T-helper 2 cell (primary cell): ENCODE measurements around the gene CLEC16A.

Experiments
- DNase-seq, 5 experiments: peaks; one replicate each; pipeline versions ENCODE4 v3.0.0 to v3.0.0-alpha.2; 2012 to 2022

The CLEC16A gene

DNA sequence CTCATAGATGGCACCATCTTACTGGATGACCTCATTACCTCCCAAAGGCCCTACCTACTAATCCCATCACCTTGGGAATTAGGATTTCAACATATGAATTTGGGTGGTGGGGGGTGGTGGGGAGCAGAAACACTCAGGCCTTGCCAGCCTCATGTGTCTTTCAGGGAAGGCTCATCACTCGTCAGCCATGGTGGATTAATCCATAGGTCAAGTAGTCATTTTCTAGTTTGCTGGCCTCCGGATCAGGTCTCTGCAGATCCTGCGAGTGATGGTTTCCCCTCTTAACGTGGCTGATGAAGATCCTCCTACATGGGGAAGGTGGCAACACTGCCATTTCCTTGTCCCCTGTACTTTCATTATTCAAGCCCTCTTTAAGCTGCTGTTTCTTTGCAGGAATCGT lies 101.1 kb downstream of the CLEC16A start:
- no peak for DNase-seq

DNA sequence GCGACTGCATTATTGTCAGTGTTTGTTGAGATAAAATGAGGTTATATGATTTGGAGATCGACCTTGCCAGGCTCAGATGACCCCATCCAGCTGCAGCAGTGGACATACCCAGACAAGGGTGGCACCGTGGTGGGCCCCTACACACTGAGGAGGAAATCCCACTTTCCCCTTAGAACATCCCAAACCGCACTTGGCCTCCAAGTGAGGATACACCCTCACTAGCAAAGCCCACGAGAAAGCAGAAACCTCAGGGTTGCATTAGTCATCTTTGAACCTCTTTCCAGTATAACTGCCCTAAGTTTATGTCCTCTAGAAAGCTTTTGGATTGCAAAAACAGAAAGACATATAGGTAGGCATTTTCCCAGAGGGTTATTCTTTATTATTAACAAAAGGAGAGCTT lies 101.5 kb downstream of the CLEC16A start:
- DNase-seq = no peak

DNA sequence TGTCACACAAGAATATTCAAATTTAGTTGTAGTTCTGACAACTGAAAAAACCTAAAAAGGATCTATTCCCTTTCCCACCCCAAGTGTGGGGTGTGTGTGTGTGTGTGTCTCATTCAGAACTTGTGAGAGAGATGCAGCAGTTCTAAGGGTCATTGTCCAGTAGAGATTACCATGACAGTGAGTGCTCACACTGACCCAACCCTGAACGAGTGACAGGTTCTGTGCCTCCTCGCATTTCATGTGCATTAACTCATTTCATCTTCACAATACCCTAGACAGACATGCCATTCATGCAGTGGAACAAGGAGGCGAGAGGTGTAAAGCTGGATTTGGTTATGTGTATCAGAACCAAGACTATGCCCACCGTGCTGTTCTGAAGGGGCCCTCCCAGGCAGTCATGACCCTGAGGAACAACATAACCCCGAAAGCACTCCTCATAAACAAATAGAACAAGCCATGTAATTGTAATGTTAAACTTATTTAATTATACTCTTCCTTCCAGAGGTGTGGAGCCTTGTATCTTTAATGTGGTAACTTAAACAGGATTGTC lies 102.1 kb downstream of the CLEC16A start:
- no peak for DNase-seq

DNA sequence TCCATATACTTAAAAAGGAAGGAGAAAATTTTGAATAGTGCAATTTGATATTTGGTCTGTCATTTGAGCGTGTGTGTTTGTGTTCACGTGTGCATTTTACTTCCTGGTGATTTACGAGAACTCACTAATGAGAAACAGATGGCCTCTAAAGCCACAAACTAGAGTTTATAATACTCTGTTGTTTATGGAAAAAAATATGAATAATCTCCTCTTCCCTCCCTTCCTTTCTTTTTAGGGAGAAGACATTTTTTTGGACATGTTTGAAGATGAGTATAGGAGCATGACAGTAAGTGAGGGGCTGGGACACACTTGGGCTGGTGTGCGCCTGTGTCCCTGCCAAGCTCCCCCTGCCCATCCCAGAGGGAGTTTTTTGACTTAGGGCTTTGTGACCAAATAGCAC lies 102.7 kb downstream of the CLEC16A start:
- DNase-seq = no peak

DNA sequence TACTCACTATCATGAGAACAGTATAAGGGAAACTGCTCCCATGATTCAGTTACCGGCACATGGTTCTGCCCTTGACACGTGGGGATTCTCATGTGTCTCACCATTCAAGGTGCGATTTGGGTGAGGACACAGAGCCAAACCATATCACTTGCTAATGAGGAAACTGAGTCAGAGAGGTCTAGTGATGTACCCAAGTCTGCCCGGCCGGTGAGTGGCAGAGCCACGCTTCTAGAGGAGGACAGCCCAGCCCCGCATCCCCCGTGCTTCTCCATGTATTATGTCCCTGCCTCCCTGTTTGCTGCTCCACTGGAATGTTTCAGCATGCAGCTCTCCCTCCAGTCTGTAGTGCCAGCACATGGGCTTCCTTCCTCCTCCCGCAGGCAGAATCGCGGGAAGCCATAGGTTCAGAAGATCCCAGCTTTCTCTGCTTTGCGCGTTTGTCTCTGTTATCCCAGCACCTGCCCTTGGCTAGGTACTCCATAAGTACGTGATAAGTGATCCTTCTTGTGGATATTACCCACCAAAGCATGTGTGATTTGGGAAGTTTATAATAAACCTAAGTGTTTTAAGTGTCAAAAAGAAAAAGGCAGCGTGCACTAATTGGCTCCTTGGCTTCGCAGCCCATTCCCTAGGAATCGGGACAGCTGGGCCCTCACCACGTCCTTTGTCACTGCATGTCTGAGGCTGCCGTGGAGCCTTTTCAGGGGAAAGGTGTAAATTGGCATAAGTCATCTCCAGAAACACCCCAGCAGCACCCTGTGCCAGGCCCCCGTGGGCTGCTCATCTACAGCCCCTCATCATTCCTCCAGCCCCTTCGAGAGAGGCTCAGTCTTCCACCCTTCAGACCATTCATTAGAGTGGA lies 103.8 kb downstream of the CLEC16A start:
- DNase-seq = no peak

DNA sequence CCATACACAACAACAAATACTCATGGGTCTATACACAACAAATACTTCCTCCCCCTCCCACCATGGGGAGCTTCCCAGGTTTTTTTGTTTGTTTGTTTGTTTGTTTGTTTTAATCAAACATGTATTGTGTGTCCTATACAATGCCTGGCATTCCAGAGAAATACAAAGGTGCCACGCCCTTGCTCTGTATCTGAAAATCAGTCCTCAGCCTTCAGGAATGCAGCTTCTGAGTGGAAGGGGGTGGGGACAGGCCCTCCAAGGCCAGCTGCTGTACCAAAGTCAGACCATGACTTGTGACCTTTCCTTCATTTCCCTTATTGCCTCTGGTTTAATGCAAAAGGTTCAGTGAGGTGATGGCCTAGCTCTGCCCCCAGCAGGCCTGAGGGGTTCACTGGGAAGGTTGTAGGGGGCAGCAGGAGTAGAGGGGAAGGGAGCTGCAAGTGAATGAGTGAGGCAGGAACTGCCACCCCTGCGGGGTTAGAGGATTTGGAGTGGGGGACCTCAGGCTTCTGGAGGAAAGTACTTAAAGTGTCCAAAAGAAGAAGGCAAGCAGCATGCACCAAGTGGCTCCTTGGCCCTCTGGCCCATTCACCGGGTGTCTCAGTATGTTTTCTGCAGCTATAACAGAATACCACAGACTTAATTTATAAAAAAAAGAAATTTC lies 105.2 kb downstream of the CLEC16A start:
- no peak for DNase-seq

DNA sequence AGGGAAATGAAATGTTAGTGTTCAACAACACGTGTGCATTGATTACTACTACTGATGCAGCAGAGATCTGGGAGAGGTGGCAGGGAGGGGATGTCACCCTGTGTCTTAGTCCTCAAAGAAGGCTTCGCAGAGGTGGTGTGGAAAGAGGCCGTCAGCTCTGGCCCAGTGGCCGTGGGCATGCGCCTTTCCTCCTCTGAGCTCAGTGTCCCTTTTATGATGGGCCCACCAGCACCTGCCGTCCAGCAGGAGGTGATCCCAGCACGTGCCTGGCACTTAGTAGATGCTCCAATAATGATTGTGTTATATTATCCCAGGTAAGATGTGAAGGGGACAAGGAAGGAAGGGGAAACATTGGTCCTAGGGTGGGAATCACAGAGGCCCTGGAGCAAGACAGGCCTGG lies 106.2 kb downstream of the CLEC16A start:
- DNase-seq = no peak

DNA sequence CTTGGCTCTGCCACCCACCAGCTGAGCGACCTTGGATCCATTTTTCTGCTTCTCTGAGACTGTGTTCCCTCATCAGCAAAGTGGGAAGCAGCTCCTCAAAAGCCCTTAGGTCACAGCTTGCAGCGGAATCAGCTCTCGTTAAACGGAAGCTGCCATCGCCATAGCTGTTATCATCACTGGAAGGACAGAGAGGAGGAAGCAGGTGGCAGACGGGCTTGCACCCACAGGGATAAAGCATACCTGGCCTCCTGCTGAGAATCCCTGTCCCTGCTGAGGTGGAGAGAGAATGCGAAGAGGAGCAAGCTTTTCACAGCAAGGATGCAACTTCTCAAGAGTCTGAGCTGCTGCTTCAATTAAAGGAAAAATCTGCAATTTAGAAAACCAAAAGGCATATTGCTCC lies 106.6 kb downstream of the CLEC16A start:
- DNase-seq = no peak

DNA sequence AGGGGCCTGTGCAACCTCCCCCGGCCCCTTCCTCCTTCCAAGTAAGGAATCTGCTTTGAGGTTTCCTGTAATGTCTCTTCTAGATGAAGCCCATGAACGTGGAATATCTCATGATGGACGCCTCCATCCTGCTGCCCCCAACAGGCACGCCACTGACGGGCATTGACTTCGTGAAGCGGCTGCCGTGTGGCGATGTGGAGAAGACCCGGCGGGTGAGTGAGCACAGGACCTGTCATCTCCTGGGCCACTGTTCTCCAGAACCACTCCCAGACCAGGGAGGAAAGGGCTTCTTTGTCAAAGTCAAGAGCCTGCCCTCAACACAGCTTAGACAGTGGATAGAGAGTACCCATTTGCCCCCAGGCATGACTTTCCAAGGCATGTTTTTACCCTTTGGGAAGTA lies 107.1 kb downstream of the CLEC16A start:
- DNase-seq = no peak

DNA sequence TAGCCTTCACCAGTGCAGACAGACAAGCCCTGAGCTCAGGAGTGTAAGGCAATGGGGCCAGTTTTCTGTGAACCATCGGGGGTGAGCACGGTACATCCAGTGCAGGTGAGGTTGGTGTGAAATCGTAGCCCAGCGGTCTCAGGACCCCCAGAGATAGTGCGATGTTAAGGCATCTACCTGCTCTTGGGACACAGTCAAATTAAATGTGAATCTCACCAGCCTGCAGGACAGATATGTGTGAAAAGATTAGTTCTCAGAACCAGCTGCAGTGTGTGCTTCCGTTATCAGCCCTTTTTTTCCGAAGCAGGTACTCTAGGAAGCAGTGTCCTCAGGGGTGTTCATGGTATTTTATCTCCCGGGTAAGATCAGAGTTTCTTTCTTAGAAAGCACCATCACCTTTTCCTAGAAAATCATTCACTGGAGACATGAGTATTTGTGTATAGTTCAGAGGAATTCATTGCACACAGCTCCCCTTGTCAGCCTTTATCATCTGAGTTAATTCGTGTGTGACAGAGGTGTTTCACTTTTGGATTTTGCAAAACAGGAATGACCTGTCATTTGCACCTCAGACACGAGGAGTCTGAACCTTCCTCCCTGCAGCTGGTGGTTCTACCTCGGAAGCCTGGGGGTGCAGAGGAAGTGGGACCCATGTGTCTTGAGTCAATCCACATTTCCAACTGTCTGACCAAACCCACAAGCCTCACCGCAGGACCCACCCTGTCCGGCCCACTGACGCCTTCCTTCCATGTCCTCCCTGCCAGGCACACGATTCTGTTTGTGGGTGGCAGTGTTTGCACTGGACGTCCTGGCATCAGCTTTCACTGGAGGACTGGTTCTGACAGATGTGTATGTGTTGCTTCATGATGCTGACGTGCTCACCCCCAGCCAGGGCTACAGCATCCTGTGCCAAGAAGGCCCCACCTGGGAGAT lies 107.8 kb downstream of the CLEC16A start:
- peak in 3 of 5 experiments; percentile 41 to 98 (median 43) for DNase-seq

DNA sequence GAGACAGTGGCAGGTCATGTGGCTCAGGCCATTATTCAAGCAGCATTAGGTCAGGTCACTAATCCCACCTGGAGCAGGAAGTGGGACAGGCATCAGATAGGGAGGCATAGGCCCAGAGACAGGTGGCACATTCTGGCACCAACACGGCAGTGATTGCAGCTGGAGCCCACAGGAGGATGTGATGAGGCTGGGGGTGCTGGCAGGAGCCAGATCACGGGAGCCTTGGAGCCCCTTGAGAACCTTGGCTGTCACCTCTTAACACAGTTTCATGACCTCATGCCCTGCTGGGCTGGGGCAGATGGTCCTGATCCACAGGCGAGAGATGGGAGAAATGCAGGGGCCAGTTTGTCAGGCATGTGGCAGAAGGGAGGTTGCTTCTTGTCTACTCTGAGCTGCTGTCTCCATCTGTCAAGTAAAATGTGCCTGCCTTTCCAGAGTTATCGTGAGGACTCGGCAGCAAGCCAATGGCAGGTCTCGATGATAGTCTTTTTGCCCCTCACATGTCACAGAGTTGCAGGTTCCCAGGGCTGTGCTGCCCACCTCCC lies 109.6 kb downstream of the CLEC16A start:
- no peak for DNase-seq

DNA sequence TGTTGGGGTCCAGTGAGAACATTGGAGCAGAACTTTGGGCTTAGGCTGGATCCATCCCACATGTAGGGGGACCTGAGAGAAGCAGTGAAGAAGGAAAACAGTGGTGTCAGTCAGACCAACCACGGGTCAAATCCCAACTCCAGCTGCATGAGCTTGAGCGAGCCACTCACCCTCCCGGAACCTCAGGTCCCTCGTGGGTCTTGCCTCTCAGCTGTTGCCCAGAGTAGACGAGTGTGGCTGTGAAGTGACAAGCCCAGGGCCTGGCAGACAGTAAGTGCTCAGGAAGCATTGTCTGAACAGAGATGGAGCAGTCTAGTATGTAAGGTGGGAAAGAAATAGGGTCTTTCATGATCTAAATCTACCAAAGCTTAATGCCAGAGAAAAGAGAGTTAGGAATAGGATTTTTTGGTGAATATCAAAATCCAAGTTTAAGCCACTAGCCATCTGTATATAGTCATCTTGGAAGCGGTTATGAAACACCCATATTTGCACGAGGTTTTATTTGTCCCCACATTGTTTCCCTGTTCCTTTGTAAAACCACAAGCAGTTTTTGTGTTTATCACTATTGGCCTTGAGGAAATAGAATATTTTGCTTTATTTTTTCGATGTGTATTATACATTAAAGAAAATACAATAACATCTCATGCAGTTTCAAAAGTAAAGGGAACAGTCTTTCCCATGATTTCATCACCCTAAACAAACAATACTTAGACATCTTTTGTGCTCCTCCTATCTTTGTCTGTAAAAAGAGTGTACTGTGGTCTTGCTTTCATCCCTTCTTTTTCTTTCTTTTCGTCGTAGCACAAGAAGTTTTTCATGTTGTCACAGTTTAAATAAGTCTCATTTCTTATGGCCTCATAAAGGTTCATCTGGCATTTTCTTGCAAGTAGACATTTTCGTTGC lies 112.0 kb downstream of the CLEC16A start:
- DNase-seq = peak in 1 of 5 experiments; percentile 57

DNA sequence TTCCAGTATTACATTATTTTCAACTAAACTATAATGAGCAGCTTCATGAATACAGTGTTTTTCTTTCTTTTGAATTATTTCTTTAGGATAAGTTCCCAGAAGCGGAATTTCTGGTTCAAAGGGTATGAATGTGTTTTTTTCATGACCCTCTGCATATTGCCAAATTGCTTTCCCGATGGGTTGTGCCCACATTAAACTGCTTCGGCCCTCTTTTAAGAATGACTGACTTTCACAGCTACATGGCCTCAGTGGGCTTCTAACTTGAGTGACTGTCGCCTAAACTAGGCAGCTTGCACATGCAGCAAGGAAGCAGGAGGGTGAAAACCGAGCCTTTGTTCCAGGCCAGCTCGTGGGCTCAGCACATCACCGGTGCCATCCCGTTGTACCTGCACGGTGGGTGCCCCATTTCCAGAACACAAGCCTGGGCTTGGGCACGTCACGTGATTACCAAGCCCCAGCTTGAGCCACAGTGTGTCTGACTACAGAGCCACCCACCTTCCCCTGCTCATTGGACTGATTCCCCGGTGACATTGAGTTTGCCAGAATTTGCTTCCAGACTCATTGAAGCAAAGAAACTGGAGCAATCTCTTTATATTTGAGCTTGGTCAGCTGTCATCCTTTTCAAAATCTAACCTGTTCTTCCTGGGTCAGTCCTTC lies 112.8 kb downstream of the CLEC16A start:
- DNase-seq = no peak

DNA sequence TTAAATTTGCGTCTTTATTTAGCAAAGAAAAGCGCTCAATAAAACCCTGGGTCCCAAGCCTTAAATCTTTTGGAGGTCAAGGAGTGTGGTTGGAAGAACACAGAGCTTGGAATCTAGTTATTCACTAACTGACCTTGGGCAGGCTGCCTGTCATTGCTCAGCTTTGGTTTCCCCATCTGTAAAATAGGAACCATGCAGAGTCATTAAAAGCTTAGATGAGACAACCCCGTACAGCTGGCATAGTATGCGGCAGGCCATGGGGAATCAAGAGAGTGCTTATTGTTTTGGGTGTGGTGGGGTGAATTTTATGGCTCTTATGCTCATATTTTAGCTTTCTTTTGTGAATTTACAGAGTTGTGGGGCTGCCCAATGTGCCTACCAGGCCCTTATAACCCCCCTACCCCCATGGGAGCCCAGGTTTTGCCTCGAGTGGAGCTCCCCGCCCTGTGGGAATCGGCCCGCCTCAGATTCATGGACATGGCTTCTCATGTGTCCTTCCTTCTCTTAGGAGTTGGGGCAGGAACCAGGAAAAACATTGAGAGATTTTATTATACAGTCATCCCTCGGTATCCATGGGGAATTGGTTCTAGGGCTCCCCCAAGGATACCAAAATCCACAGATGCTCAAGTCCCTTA lies 113.5 kb downstream of the CLEC16A start:
- DNase-seq = no peak

DNA sequence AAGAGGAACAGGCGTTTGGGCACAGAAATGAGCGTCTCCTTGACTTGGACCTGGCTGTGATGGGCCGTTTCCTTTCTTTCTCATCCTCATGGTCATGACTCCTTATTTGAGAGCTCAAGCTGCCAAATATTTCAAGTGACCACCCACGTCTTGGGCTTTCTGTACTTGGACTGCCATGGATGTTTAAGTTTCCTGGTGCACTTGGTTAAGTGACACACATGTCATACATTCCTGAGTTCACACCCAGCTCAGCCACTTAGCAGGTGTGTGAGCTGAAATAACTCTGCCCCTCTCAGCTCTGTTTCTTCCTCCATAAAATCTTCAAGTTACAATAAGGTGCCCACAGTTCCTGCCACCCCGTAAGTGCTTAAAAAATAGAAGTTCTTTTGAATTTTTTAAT lies 114.5 kb downstream of the CLEC16A start:
- no peak for DNase-seq

DNA sequence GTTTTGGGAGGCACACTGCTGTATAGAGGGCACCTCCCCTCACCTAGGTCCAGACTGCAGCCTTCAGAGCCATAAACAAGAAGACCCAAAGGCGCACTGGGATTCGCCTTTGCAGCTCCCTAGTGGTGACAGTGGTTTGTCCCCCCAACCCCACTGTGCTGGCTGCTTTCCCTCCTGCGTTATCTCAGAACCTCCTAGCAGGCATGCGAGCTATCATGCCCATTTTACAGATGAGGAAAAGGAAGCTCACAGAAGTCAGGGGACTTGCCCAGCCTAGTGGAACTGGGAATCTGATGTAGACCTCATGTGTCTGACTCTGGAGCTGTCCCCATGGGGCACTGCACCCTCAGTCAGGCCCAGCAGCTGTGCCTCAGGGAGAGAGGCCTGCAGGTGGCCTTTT lies 115.2 kb downstream of the CLEC16A start:
- DNase-seq = no peak

DNA sequence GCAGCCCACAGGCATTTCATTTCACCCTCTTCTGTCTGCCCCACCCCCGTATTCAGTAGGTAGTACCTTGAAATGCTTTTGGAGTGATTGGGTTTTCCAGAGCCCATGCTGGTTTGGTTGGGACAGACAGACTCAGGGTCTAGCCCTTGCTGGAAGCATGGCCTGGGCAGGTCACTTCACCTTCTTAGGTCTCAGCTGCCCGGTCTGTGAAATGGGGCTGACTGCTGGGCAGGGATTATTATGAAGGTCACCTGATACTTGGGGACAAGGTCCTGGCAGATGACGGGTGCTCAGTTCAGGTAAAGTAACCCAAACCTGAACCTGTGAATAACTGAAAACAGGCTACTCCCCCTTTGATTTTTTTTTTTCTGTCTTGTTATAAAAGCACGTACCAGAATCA lies 116.0 kb downstream of the CLEC16A start:
- no peak for DNase-seq

DNA sequence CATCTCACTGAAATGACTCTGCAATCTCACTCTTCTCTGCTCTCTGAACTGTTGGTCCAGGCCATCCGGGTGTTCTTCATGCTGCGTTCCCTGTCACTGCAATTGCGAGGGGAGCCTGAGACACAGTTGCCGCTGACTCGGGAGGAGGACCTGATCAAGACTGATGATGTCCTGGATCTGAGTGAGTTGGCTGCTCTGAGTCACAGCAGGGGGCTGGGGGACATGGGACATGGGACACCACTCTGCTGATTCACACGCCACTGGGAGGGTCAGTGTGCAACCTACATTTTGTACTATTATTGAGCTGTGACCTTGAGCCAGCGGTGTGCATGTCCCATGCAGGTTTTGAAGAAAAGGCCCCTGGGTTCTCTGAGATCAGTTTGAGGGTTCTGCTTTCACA lies 116.5 kb downstream of the CLEC16A start:
- DNase-seq = no peak

DNA sequence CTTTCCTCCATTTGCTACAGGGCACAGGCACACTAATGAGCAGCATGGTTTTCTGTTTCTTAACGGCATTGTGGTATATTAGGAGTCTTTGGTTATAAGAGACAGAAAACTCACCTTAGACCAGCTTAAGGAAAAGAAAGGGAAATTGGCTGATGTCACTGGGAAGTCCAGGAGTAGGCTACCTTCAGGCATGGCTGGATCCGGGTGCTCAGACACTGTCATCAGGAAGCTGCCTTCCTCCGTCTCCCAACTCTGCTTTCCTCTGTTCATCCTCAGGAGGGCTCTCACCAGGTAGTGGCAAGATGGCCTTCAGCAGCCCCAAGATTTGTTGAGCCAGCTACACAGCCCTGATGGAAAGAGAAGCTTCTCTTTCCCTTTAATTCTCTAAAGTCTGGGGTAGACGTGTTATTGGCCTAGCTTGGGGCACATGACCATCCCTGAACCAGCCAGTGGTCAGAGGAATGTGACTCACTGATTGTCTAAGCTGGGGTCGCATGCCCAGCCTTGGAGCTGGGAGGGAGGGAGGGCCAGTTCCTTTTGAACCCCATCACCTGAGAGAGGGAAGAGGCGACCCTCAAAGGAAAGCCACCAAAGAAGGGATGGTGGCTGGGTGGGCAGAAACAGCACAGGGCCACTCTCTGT lies 117.4 kb downstream of the CLEC16A start:
- no peak for DNase-seq
